HL-60 (cell line): ENCODE measurements around the gene FRK.

Experiments used
- DNase-seq, 2 experiments: peaks; one replicate each; pipeline ENCODE4 v3.0.0-alpha.2; 2010 to 2020; ENCODE audit warnings: low read depth in 1 of 2, low spot score in 1 of 2
- H3K27ac ChIP-seq: fragments of 250-450 bp; sonication (Bioruptor Pico); replicated peaks from 2 replicates; pipeline ENCODE4 v1.5.1; 2020; ENCODE audit warnings: mild to moderate bottlenecking, moderate library complexity
- H3K27me3 ChIP-seq: fragments of 250-450 bp; sonication (Bioruptor Pico); 2 replicates; pipeline ENCODE4 v1.5.1; 2021; ENCODE audit warnings: mild to moderate bottlenecking, moderate library complexity; ENCODE audit not compliant: insufficient read depth, poor library complexity, severe bottlenecking
- H3K4me3 ChIP-seq: replicated peaks from 2 replicates; pipeline ENCODE4 v1.5.1; 2011; ENCODE audit warnings: mild to moderate bottlenecking, control low read depth, low read length; ENCODE audit not compliant: insufficient read depth
- GABPA ChIP-seq: IDR thresholded peaks from 2 replicates; pipeline ENCODE4 v1.6.1; 2012; ENCODE audit warnings: low read depth
- POLR2AphosphoS5 ChIP-seq: IDR thresholded peaks from 2 replicates; pipeline ENCODE4 v1.6.1; 2012; ENCODE audit warnings: low read depth
- SPI1 ChIP-seq: IDR thresholded peaks from 2 replicates; pipeline ENCODE4 v1.6.1; 2012; ENCODE audit warnings: low read depth, mild to moderate bottlenecking, borderline replicate concordance
- TF ChIP-seq, protein P1 (sequence below): IDR thresholded peaks from 2 replicates; pipeline ENCODE4 v1.6.1; 2012; ENCODE audit warnings: low read depth; ENCODE audit not compliant: insufficient replicate concordance
- TF ChIP-seq, protein P2 (sequence below): IDR thresholded peaks from one replicate; pipeline ENCODE4 v1.5.1; 2011; ENCODE audit warnings: low read length, control low read depth, inconsistent platforms; ENCODE audit not compliant: insufficient read depth

The FRK gene

DNA sequence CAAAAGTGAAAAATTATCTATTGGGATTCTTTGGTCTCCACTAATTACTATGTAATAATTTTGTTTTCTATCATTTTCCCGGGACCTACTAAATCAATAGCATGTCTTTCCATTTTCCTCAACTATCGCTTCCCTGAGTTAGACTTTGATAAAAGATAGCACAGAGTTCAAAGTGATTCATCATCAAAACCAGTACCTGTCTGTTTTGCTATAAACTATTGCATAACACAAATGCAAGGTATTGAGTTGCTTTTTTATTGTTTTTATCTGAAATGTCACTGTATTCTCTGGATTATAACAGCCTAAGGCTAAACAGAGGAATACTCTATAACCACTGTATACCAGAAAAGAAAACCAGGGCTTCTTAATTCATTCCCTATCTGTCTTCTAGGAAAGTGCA, 19.7 kb downstream of the FRK start:
- DNase-seq, result no peak
- Histone ChIP-seq H3K27me3 (peaks cover 6% of the 10 kb centered on the region), H3K4me3 (no peak overlapping the region), H3K27ac (no peak overlapping the region)
- TF ChIP-seq, protein P1, sequence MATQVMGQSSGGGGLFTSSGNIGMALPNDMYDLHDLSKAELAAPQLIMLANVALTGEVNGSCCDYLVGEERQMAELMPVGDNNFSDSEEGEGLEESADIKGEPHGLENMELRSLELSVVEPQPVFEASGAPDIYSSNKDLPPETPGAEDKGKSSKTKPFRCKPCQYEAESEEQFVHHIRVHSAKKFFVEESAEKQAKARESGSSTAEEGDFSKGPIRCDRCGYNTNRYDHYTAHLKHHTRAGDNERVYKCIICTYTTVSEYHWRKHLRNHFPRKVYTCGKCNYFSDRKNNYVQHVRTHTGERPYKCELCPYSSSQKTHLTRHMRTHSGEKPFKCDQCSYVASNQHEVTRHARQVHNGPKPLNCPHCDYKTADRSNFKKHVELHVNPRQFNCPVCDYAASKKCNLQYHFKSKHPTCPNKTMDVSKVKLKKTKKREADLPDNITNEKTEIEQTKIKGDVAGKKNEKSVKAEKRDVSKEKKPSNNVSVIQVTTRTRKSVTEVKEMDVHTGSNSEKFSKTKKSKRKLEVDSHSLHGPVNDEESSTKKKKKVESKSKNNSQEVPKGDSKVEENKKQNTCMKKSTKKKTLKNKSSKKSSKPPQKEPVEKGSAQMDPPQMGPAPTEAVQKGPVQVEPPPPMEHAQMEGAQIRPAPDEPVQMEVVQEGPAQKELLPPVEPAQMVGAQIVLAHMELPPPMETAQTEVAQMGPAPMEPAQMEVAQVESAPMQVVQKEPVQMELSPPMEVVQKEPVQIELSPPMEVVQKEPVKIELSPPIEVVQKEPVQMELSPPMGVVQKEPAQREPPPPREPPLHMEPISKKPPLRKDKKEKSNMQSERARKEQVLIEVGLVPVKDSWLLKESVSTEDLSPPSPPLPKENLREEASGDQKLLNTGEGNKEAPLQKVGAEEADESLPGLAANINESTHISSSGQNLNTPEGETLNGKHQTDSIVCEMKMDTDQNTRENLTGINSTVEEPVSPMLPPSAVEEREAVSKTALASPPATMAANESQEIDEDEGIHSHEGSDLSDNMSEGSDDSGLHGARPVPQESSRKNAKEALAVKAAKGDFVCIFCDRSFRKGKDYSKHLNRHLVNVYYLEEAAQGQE, result no peak
- TF ChIP-seq GABPA (no peak), SPI1 (no peak), POLR2AphosphoS5 (no peak)
- TF ChIP-seq, protein P2, sequence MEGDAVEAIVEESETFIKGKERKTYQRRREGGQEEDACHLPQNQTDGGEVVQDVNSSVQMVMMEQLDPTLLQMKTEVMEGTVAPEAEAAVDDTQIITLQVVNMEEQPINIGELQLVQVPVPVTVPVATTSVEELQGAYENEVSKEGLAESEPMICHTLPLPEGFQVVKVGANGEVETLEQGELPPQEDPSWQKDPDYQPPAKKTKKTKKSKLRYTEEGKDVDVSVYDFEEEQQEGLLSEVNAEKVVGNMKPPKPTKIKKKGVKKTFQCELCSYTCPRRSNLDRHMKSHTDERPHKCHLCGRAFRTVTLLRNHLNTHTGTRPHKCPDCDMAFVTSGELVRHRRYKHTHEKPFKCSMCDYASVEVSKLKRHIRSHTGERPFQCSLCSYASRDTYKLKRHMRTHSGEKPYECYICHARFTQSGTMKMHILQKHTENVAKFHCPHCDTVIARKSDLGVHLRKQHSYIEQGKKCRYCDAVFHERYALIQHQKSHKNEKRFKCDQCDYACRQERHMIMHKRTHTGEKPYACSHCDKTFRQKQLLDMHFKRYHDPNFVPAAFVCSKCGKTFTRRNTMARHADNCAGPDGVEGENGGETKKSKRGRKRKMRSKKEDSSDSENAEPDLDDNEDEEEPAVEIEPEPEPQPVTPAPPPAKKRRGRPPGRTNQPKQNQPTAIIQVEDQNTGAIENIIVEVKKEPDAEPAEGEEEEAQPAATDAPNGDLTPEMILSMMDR, result no peak

DNA sequence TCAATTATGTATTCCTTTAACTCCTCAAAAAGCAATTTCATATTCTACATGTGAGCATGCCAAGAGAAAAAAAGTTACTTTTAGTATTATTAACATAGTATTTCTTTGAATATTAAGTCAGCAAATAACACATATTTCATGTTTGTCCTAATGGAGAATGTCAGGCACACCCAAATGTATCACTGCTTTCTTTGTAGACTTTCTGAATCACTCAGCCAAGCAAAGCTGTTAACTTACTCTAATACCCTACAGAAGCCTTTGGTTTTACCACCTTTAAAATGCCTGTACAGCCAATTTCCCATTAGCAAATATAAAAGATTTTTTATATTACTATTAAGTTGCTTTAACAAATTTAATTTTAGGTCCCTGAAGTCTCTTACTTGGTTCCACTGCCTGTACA, 23.8 kb downstream of the FRK start:
- Histone ChIP-seq H3K27ac (no peak overlapping the region), H3K4me3 (no peak overlapping the region), H3K27me3 (peaks cover 6% of the 10 kb centered on the region)
- no peak for DNase-seq
- TF ChIP-seq GABPA (no peak), POLR2AphosphoS5 (no peak), SPI1 (no peak)
- TF ChIP-seq, protein P2, result no peak
- TF ChIP-seq, protein P1, result no peak

DNA sequence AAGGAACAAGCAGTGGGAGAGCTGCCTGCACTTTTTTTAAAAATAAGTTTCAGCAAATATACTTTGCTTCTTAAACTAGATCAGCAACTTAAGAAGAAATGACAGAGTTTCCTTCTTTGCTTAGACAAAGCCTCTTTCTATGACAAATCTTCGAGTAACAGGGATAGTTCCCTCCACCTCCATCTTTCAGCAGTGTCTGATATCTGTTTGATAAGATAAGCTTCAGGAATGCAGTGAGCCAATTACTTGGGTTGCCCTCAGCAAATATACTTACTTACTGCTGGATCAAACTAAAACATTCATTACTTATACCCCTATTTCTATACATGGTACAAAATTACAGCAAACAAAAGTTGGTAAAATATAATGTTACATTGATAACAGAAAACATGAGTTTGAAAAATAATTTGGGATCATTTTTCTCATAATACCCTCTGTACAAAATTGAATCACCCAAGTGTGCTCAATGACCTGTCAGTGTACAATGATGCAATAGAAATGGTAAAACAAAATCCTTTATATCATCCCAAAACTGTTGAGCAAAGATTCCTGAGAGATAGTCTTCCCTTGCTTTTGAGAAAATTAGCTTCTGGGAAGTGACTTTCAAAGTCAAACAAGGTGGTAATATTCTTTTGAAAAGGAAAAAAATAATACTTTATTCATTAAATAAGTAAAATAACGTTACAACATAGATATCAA, 24.5 kb downstream of the FRK start:
- no peak overlapping the region for H3K4me3 ChIP-seq
- H3K27ac ChIP-seq, result no peak overlapping the region
- peaks cover 6% of the 10 kb centered on the region for H3K27me3 ChIP-seq
- DNase-seq, result no peak
- no peak for TF ChIP-seq SPI1
- TF ChIP-seq, protein P2, result no peak
- no peak for TF ChIP-seq GABPA
- TF ChIP-seq POLR2AphosphoS5, result no peak
- TF ChIP-seq, protein P1, result no peak
